Dermis blood vessel endothelial cell (primary cell): ENCODE measurements around the gene TMOD3. TPM values are rescaled to one million over a fixed set of nuclear protein-coding genes. Genes with fewer than 3 reads are reported as not detected.
A peak's percentile ranks its signal among the peaks of the same experiment; 100 is the strongest.
"Not testable (repeated sequence)": the region's sequence is repeated elsewhere in the genome, so short reads cannot be mapped to it uniquely, and the experiment has no call there.

Experiments
- DNase-seq: peaks from one replicate; pipeline ENCODE4 v3.0.0; 2010
- total RNA-seq: library from RNA; depleted of rRNA; stranded (reverse); fragments of >200 nt; gene quantifications from 2 replicates; pipeline ENCODE4 v1.2.3, GENCODE V29; 2014

The TMOD3 gene
- 86.6 and 142 TPM in 2 replicates for total RNA-seq

DNA sequence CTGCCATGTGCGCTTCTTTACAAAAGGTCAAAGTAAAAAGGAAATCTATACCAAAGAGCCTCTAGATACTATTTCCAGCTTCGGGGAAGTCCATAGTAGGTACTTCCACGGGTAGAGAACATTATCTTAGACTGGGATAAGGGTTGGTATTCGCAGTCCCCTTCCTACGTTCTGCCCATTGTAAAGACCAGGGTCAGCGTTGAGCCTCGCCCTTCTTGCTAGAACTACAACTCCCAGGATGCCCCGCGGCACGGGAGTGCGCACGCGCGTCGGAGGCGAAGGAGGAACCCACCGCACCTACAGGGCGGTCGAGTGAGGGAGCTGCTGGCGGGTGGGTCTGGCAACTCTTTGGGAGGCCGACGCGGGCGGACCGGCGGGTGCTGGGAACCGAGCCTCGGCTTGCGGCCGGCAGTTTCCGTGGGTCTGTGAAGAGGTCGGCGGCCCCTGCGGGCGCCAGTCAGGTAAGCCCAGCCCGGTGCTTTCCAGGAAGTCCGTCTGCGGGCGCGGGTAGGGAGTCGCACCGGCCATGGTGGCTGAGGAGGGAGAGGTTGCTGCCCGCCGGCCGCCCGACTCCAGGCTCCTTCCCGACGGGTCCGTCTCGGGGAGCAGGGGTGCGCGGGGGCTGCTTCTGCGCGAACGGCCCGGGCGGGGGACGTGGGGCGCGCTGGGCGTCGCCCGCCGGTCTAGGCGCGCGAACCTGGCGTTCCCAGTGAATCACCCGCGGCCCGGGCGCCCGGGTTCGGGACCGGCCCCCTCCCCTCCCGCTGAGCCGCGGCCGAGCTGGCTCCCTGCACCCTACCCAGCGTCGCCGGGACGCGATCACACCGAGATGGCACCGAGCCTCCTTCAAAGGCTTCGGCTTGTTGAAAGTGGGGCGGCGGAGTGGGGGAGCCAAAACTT is at the start of gene TMOD3:
Gene TMOD3 (plus strand): TSS at position 278 of the 900 bp plus-strand sequence. CDS start 33,232 bp downstream, outside the sequence.
- DNase-seq = peak; percentile 95

DNA sequence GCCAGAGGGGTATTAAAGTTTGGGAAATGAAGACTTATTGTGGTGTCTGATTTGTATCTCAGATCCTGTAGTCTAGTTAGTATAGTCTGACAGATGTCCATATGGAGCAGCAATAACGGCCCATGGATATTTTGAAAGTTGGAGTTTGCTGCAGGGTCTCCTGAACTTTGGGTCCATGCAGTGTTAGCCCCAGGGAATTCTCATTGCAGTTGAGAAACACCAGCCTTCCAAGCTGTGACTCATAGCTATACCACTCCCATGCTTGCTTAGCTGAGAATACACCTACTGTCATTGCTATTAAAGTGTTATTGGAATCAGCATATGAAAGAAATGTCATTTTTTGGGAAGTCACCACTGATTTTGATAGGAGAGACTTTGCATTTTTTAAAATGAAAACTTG is 48.8 kb upstream of the TMOD3 start:
- no peak for DNase-seq

DNA sequence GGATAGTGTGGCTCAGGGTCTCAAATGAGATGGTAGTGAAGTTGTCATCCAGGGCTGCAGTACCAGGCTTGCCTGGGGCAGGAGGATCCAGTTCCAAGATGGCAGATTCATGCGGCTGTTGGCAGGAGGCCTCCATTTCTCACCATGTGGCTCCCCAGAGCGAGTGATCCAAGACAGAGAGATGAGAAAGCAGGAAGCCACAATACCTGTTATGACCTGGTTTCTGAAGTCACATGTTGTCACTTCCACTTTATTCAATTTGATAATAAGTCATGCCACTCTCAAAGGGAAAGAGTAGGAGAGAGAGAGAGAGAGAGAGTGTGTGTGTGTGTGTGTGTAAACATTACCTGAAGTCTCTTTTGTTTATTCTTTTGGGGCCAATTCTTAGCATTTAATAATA is 47.9 kb upstream of the TMOD3 start:
- DNase-seq = no peak

DNA sequence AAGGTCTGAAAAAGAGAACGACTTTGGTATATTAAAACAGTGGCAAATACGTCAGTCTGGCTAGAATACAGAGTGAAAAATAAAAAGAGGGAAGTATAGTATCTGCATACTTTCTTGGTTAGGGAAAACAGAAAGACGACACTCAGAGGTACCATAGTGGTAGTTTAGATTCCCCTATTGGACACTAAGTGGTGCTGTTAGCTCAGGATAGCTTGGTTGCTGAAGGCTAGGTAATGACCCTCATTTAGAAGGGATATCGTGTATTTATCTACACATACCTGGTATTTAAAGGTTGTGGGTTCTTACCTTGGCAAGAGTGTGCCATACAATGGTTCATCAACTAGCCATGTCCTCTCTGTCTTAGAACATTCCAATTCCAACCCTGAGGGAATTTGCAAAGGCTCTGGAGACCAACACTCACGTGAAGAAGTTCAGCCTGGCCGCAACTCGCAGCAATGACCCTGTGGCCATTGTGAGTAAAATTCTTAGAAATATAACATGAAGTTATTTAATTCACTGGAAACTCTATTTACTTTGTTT is 47.0 kb upstream of the TMOD3 start:
- peak; percentile 54 for DNase-seq

DNA sequence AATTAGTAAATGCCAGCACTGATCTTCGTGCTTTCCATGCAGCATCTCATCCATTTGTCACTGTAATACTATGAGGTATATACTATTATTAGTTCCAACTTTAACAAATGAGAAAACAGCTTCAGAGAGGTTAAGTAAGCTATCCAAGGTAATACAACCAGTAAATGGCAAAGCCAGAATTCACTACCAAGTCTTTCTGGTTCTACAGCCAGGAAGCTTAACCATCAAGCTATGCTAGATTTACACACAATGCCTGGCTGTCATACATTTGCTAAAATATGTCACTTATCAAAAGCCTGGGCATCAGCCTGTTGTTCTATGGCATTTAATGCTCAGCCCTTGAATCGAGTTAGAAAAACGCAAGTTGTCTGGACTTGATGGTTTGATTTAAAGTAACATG is 45.5 kb upstream of the TMOD3 start:
- DNase-seq = no peak

DNA sequence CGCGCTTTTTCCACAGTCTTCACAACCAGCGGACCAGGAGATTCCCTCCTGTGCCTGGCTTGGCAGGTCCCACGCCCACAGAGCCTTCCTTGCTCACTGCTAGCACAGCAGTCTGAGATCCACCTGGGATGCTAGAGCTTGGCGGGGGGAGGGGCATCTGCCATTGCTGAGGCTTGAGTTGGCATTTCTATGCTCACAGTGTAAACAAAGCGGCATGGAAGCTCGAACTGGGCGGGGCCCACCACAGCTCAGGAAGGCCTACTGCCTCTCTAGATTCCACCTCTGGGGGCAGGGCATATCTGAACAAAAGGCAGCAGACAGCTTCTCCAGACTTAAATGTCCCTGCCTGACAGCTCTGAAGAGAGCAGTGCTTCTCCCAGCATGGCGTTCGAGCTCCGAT is 42.3 kb upstream of the TMOD3 start:
- not testable (repeated sequence) for DNase-seq

DNA sequence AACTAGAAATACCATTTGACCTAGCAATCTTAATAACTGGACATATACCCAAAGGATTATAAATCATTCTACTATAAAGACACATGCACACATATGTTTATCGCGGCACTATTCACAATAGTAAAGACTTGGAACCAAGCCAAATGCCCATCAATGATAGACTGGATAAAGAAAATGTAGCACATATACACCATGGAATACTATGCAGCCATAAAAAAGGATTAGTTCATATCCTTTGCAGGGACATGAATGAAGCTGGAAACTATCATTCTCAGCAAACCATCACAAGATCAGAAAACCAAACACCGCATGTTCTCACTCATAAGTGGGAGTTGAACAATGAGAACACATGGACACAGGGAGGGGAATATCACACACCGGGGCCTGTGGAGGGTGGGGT is 37.0 kb upstream of the TMOD3 start:
- DNase-seq = not testable (repeated sequence)

DNA sequence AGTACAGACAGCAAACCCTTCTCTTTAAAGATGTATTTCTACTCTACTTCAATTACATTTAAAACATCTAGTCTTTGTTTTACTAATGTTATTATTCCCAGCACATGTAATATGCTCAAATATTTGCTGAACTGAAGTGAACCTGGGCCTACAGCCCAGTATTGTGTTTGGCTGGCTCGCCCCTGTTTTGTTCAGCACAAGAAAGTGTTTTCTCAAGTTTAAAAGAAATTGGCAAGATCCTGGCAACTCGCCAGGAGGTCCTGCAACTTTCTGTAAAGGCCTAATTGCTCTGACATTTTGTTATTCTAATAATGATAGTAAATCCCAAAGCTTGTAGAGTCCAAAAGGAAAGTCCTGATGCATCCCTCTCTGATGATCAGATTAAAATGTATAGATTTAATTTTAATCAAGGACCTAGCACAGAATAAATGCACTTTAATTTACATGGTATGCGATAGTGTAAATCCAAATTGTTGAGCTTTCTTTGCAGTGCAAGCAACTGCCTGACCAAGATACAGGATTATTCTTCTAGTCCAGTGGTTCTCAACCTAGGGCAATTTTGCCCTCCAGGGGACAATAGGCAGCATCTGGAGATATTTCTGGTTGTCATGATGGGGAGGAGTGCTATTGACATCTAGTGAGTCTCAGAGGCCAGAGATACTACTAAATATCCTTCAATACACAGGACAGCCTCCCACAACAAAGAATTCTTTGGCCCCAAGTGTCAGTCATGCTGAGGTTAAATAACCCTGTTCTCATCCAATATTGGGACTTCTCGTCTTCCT is 35.7 kb upstream of the TMOD3 start:
- peak; percentile 81 for DNase-seq

DNA sequence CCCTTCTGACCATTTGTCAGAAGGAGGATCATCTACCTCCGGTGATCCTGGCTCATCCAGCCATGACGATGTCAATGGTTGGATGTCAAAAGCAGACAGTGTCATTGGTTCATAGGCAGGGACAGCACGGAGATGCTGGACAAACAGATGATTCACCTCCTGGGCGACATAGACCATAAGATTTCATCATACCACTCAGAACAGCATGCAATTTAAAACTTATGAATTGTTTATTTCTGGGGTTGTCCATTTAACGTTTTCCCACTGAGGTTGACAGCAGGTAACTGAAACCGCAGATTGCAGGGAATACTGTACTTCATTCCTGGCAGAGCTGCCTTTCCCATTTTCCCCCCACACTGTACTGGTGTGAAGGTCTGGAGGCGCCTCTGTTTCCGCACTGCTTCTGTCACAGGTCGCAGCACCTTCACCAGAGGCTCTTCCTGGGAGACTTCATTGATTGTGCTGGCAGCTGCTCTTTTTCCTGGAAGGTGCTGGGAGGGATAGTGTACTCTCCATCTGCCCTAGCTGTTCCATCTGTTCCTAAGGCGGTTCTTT is 32.5 kb upstream of the TMOD3 start:
- DNase-seq = no peak

DNA sequence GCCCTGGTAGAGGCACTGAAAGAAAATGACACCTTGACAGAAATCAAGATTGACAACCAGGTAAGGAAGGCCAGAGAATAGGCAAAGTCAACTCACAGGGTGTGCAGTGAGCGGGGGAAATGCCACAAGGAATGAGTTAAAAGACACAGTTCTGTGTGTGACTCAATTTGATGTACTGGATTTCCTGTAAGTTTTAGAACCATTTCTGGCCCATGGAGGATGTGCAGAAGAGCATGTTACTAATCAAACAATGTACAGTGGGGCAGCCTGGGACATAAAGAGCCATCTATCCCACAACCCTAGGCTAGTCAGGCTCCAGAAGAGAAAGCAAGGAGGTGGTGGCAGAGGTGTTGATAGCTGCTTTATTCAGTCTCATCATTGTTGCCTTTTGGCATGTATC is 31.2 kb upstream of the TMOD3 start:
- peak; percentile 15 for DNase-seq

DNA sequence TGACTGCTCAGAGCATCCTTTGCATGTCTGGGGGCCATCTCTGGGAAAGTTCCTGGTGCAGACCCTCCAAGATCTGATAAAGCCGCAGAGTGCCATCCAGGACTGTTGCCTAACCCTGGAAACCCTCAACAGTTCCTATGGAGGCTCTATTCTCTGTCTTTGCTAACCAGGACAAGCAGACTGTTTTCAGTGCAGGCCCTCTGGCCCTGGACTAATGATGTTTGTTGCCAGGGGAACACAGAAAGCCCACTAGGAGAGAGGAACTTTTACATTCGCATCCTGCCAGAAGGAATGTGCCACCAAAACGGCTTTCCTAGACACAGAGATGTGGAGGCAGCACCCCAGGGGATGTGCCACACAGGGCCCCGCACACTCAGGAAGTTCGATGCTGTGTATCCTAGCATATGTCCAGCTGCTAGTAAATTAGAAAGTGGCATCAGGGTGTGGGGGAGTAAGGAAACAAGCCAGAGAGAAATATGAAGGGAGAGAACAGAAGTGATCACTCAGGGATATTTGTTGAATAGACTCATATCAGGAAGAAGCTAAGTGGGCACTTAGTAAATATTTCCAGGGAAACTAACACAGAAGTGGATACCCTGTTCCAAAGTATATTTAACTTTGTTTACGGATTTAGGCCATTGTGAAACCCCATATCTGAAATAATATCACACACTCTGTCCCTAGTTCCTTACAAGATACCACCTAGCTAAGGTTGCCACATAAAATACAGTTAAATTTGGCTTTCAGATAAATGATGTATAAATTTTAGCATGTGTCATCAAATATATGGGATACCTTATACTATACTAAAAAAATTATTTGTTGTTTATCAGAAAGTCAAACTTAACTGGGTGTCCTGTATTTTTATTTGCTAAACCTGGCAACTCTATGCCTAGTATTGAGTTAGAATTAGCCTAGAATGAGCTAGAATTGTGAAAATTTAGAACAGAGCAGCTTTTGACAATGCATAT is 29.9 kb upstream of the TMOD3 start:
- no peak for DNase-seq

DNA sequence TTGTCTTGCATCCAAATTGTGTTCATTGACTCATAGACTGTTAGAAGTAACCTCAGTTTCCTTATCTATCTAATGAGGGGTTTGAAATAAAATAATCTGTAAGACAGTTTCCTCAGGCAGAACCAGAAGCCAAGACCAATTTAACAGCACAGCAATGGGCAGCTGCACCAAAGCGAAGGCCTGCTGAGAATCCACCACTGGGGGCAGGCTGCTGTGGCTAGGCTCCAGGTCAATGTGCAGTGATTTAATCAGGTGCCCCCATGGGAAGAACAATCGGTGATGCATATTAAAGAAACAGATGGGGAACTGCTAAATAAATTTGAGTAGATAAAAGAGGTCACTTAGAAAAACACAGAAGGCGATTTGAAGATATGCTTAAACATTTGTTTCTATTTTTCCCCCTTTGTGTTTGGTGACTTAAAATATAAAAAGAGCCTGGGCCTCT is 28.0 kb upstream of the TMOD3 start:
- peak; percentile 65 for DNase-seq

DNA sequence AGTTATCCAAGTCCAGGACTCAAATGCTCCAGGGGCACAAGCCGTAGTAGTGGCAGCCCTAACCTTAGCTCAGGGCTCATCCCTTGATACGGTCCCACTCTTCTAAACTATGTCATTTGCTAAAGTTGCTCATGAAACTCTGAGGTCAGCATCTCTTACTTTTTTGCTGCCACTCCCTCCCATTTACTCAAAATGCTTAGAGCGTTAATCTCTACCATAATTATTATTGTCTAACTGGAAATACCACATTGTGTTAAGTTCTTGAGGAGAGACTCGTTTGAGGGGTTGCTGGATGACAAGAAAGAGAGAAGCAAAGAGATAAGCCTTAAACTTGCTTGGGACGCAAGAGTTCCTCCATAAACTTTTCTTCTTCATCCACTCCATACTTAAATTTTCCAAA is 26.9 kb upstream of the TMOD3 start:
- DNase-seq = no peak

DNA sequence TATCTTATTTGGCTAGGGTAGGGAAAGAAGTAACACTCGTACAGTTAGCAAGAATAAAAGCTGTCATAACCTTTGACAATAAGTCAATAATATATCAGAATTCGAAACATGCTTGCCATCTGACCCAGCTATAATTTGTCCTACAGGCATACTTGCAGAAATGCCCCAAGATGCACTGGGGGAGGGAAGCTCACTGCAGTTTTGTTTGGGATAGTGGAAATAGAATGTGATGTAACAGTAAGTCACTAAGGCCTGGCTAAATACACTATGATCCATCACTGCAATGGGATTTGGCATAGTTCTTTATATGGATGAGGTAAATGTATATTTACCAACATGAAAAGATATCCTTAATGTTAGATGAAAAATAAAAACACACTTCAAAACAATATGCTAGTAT is 25.5 kb upstream of the TMOD3 start:
- DNase-seq = no peak

DNA sequence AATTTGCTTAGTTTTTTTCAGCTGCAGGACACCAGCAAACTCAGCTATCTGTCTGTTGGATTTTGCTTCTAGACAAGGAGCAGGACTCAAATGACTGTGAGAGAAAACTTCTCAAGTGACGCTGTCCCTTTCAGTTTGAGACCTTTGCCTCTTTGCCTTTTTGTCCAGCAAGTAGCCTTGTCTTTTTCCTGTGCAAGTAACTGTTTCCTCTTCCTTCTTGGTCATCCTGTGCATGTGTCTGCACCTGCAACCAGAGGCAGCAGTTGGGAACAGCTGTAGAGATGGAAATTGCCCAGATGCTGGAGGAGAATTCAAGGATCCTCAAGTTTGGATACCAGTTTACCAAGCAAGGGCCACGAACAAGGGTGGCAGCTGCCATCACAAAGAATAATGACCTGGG is 23.3 kb upstream of the TMOD3 start:
- DNase-seq = peak; percentile 22

DNA sequence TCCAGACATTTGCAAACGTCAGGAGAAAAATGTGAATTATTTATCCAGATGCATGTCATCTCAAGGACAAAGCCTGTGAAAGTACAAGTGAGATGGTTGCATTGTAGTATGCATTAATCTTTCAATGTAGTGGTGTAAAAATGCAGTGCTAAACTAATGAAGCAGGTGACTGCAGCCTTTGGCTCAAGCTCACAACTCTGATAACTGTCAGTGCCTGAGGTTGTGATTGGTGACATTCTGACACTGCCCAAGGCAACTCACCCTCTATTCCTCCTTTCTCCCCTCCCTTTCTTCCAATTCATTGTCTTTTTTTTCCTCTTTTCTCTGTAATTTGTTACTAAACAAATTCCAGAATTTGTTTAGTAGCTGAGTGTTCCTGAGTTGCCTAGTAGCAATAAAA is 20.0 kb upstream of the TMOD3 start:
- DNase-seq = no peak

DNA sequence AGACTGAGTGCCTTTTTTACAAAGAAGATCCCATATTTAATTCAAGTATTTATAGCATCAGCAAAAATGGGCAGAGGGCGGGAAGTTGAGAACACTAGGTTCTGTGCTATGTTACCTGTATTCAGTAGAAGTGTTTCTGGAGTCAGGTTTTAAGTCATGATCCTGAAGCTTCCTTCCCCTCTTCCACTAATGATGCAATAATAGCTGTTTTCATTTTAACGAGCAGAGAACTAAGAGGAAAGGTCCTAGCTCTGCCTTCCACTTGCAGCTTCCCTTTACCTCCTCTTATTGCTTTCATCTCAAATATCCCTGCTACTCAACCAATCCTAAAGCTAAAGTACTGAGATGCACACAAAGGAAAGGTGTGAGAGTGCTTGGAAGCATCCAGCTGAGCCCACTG is 16.9 kb upstream of the TMOD3 start:
- DNase-seq = no peak

DNA sequence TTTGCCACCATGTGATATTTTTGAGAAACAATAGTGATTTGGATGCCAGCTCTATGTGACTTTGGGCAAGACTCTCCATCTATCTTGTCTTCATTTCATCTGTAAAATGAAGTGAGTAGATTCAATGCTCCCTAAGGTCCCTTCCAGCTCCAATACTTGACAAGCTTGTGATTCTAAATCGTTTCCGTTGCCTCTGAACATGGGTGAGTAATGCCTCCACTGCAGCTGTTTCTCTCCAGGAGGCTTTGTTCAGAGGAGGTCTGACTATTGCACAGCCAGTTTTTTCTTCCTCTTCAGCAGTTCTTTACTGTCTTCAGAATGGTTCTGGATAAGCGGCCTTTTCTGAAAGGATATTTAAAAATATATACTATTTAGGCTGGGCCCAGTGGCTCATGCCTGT is 14.8 kb upstream of the TMOD3 start:
- no peak for DNase-seq

DNA sequence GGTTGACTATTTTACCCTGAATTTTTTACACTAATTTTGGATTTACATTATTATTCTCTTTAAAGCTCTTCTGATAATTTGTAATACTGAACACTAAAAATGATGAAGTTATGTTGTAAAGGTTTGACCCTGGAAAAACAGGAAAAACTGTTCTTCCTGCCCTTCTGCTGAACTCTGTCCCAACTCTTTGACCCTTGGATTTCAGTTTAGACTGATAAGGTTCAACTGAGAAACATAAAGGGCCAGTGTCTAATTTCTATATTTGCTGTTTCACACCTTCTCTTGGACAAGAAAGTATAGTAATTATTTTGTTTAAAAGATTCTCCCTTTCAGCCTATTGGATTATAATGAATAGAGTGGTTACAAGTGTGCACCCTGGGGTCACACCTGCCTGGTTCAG is 12.8 kb upstream of the TMOD3 start:
- peak; percentile 23 for DNase-seq

DNA sequence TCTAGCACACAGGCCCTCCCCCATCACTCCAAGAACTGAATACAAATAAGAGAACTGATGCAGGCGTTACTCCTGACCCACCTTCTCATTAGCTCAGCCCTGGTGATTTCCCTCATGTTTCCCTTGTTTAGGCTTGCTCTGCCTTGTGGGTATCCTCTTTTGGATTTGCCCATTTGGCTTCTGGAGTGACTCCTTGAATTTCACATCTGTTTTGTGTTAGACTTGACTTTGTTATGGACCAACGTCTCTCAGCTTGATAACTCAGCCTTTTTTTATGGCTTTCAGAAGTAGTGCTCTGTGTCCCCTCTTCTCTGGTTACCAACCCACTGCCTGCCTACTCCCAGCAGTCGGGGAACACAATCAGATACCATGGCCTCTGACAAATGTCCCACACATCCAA is 11.3 kb upstream of the TMOD3 start:
- no peak for DNase-seq

DNA sequence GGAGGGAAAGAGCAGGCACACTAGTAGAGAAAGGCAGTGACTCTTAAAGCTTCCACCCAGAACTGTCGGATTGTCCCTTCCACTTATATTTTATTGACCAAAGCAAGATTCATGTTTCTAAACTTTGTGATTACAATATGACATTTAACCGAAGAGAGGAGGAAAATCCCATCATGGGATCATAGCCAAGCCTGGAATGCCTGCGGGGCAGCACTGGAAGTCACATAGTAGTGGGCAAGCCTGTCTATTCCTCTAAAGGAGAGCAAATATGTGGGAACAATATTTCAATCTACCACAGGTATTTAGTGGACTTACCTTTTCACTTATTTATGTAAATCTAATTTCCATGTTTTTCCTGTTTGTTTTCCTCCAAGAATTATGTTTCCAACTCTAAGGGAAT is 3.8 kb upstream of the TMOD3 start:
- no peak for DNase-seq
